Tracheal epithelial cell (primary cell): ENCODE measurements around the gene GDPD3. TPM values are rescaled to one million over a fixed set of nuclear protein-coding genes. Genes with fewer than 3 reads are reported as not detected.

ENCODE experiments used
- total RNA-seq: library from RNA; depleted of rRNA; stranded (reverse); fragments of >200 nt; gene quantifications from 2 replicates; pipeline ENCODE4 v1.2.1, GENCODE V29; 2014

Gene GDPD3
- 1.9 and 5.1 TPM in 2 replicates for total RNA-seq

GRCh38 chr16:30113031-30113710, at the start of gene GDPD3:
Gene GDPD3, minus strand, starts transcription at chr16:30113537. Its CDS starts 59 bp downstream, at chr16:30113478.

DNA sequence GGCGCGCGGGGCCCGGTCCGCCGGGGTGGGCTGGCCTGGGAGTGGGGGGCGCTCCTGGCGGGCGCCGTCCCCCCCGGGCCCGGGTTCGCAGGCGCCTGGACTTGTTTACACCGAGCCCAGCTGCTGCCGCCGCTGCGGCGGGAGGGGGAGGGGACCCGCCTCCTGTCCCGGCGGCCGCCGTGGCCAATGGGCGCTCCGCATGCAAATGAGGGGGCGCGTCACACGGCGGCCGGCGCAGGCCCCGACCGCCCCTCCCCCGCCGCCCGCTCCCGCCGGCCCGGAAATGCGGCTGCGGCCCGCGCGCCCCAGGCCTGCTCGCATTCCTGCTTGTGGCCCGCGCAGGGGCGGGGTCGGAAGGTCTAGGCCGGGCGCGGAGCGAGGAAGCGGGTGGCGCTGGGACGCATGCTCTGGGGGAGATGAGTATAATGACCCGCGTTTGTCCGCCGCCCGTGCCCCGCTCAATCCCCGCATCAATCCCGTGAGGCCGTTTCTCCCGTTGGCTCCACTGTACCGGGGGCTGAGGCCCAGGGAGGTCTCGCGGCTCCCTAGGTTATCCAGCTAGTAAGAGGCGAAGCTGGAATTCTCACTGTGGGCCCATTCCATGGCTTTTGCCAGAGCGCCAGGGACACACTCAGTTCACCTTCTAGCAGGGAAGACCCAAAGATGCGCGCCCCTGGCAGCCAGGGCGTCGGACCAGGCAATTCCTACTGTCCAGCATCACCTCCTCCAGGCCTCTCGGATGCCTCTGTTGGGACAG, 17.1 kb downstream of the GDPD3 start, which contains the start of gene YPEL3:
TSS of gene YPEL3 (minus strand) at position 109 of the 757 bp plus-strand sequence. CDS start 731 bp downstream, outside the sequence.

DNA sequence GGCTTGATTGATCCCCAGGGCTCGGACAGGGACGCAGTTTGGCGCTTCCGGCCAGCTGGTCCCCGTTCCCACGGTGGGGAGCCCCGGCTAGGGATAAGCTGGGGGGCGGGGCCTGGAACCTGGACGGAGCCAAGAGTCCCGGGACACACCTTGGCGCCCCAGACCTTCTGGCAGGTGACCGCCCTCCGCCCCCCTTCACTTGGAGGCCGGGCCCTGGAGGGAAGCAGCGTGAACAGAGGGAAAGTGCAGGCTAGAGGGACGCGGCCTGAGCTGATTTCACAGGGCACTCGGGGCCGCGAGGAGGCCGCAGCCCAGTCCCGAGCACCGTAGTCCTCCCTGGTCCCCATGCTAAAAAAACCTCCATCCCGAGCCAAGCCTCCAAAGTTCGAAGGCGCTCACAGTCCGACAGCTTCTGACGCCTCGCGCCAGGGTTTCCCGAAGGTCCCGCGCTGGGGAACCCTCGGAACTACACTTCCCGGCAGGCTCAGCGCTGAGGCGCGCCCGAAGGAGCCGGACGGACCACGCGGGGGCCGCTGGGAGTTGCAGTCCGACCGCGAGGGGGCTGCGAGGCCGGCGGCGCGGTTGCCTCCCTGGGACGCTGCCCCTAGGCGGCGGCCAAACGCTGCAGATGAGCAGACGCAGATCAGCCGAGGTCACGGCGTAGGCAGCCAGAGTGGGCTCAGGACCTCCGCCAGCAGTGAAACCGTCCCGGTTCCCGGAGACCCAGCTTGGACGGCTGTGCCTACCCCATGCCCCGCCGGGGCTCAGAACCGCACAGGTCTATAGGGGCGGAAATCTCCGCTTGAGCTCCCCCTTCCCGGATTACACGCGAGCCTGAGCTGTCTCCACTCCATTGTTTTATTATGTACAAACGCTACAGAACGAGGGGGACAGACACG, 21.6 kb downstream of the GDPD3 start, which contains the start of gene TBX6:
TSS of gene TBX6 (minus strand) at position 451 of the 899 bp plus-strand sequence. CDS start 731 bp downstream, outside the sequence.

GRCh38 chr16:30075503-30076275, 37.6 kb downstream of the GDPD3 start, which contains the start of gene PPP4C:
Gene PPP4C, plus strand, starts transcription at chr16:30075994. Its CDS starts 384 bp downstream, at chr16:30076378.

DNA sequence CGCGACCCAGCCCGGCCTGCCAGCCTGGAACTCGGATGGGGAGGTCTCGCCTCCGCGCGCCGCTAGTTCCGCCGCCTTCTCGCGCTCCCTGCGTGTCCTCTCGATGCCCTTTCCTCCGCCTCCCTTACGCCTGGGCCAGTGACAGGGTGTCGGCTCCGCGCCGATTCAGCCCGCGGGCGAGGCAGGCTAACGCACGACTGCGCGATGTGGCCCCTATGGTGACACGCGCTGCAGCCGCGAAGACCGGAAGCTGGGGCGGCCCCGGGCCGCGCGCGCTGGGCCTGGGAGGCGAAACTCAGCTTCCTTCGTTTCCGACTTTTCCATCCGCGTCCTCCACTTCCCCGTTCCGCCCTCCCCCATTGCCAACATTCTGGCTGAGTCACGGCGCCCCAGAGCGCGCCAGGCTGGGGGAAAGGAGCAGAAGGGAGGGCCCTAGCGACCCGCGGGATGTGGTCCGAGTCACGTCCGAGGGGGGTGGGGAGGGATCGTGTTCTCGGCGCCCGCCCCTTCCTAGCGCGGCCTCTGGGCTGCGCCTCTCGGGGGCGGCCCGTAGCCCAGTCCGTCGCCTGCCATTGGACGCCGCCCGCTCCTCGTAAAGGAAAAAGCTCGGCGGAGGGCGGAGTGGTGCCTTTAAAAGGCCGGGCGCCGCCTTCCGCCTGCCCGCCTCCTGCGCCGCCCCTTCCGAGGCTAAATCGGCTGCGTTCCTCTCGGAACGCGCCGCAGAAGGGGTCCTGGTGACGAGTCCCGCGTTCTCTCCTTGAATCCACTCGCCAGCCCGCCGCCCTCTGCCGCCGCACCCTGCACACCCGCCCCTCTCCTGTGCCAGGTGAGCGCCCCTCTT, 48.0 kb downstream of the GDPD3 start, which contains the start of gene ALDOA:
TSS of gene ALDOA (plus strand) at position 659 of the 841 bp plus-strand sequence. CDS start 1,138 bp downstream, outside the sequence.

Other genes starting within 250 kb of the GDPD3 start
- 5.3 and 8.7 TPM in 2 replicates for gene SEZ6L2, start 214.0 kb downstream of the GDPD3 start, total RNA-seq
- 1.7 and 8.9 TPM in 2 replicates for gene ASPHD1, start 213.0 kb downstream of the GDPD3 start, total RNA-seq
- 14.2 and 15.3 TPM in 2 replicates for gene KCTD13, start 187.3 kb downstream of the GDPD3 start, total RNA-seq
- gene TMEM219, start 151.5 kb downstream of the GDPD3 start, total RNA-seq = 66.7 and 80.6 TPM in 2 replicates
- 25.2 and 28.7 TPM in 2 replicates for gene TAOK2, start 139.7 kb downstream of the GDPD3 start, total RNA-seq
- 5.1 and 10.2 TPM in 2 replicates for gene HIRIP3, start 117.9 kb downstream of the GDPD3 start, total RNA-seq
- gene INO80E, start 117.3 kb downstream of the GDPD3 start, total RNA-seq = 21.0 and 28.1 TPM in 2 replicates
- gene DOC2A, start 102.5 kb downstream of the GDPD3 start, total RNA-seq = 0.72 TPM in 1 of 2 replicates, not detected in the other
- gene C16orf92, start 90.3 kb downstream of the GDPD3 start, total RNA-seq = not detected in 2 replicates
- not detected in 2 replicates for gene TLCD3B, start 82.3 kb downstream of the GDPD3 start, total RNA-seq
- gene ALDOA, start 47.8 kb downstream of the GDPD3 start, total RNA-seq = 688 and 703 TPM in 2 replicates
- 146 and 274 TPM in 2 replicates for gene PPP4C, start 37.5 kb downstream of the GDPD3 start, total RNA-seq
- 0.48 and 1.1 TPM in 2 replicates for gene TBX6, start 21.6 kb downstream of the GDPD3 start, total RNA-seq
- 9.6 and 9.9 TPM in 2 replicates for gene YPEL3, start 17.3 kb downstream of the GDPD3 start, total RNA-seq
- 10.7 and 14.0 TPM in 2 replicates for gene MAPK3, start 9.7 kb upstream of the GDPD3 start, total RNA-seq
- gene CORO1A, start 70.1 kb upstream of the GDPD3 start, total RNA-seq = 1.3 and 2.9 TPM in 2 replicates
- 276 and 284 TPM in 2 replicates for gene BOLA2B, start 80.1 kb upstream of the GDPD3 start, total RNA-seq
- 28.9 and 49.7 TPM in 2 replicates for gene SLX1A, start 80.3 kb upstream of the GDPD3 start, total RNA-seq
- gene SULT1A3, start 85.7 kb upstream of the GDPD3 start, total RNA-seq = 3.6 and 4.3 TPM in 2 replicates
- 0.72 and 2.8 TPM in 2 replicates for gene NPIPB13, start 134.9 kb upstream of the GDPD3 start, total RNA-seq
- 37.1 and 40.2 TPM in 2 replicates for gene CD2BP2, start 241.8 kb upstream of the GDPD3 start, total RNA-seq